Measurements from ENCODE around the gene C3orf20. TPM values are rescaled to one million over a fixed set of nuclear protein-coding genes. Genes with fewer than 3 reads are reported as not detected.
A peak's percentile ranks its signal among the peaks of the same experiment; 100 is the strongest.

The C3orf20 gene
- total and polyA plus RNA-seq, 11 donors = 0.21 to 0.31 TPM; not detected in 9

GRCh38 chr3:14819671-14820070 is 144.7 kb downstream of the C3orf20 start:
- H3K4me1 ChIP-seq = peaks cover 0 to 39% (median 20%) of the 10 kb centered on the region in 12 donors
- H3K9me3 ChIP-seq = no peaks in the 10 kb centered on the region
- DNase-seq = no peak
- WGBS, 4 donors = 81 to 93% (median 83%) methylated on average over 8 to 10 of the region's 10 CpGs
- H3K36me3 ChIP-seq = peaks cover 0 to 33% (median 15%) of the 10 kb centered on the region in 9 donors
- no peak overlapping the region for H3K4me3 ChIP-seq
- no peak overlapping the region for H3K27ac ChIP-seq
- TF ChIP-seq CTCF (IDR thresholded peaks at IDR 0.05) (no peak), POLR2A (IDR thresholded peaks at IDR 0.05) (no peak)
- H3K27me3 ChIP-seq = no peaks in the 10 kb centered on the region
- intact Hi-C loops (cut with DNase I) = no loop called here
- no peak for ATAC-seq

DNA sequence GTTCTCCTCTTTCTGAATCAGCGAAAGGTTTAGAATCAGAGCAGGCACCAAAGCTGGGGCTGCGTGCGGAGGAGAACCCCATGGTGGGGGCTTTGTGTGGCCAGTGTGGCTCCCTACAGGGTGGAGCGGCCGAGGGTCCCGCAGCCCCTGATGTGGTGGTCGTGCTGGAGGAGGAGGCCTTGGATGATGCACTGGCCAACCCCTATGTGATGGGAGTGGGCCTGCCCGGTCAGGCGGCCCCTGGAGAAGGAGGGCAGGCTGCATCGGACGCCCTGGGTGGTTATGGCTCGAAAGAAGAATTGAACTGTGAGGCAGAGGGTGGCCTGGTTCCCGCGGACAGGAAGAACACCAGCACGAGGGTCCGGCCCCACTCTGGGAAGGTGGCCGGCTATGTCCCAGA is 145.2 kb downstream of the C3orf20 start:
- 93 to 95% (median 94%) methylated on average over 17 of the region's 17 CpGs for WGBS, 4 donors
- no peak for TF ChIP-seq POLR2A (IDR thresholded peaks at IDR 0.05)
- TF ChIP-seq CTCF (IDR thresholded peaks at IDR 0.05) = no peak
- intact Hi-C loops (cut with DNase I) = no loop called here
- H3K27ac ChIP-seq = no peak overlapping the region
- peaks cover 0 to 33% (median 15%) of the 10 kb centered on the region in 9 donors for H3K36me3 ChIP-seq
- DNase-seq = no peak
- no peak overlapping the region for H3K4me3 ChIP-seq
- ATAC-seq = no peak
- peaks cover 0 to 39% (median 20%) of the 10 kb centered on the region in 12 donors for H3K4me1 ChIP-seq
- no peaks in the 10 kb centered on the region for H3K9me3 ChIP-seq
- no peaks in the 10 kb centered on the region for H3K27me3 ChIP-seq

GRCh38 chr3:14821151-14821550 is 146.2 kb downstream of the C3orf20 start:
- peaks cover 0 to 34% (median 15%) of the 10 kb centered on the region in 9 donors for H3K36me3 ChIP-seq
- H3K4me3 ChIP-seq = no peak overlapping the region
- H3K4me1 ChIP-seq = peaks cover 0 to 45% (median 23%) of the 10 kb centered on the region in 12 donors
- TF ChIP-seq POLR2A (IDR thresholded peaks at IDR 0.05) = no peak
- no peak for TF ChIP-seq CTCF (IDR thresholded peaks at IDR 0.05)
- WGBS, 4 donors = 75 to 81% (median 78%) methylated on average over 16 of the region's 16 CpGs
- intact Hi-C loops (cut with DNase I) = no loop called here
- no peaks in the 10 kb centered on the region for H3K9me3 ChIP-seq
- H3K27me3 ChIP-seq = no peaks in the 10 kb centered on the region
- no peak overlapping the region for H3K27ac ChIP-seq
- ATAC-seq (no peak), DNase-seq (no peak)

GRCh38 chr3:14822134-14822533 is 147.2 kb downstream of the C3orf20 start:
- H3K27me3 ChIP-seq = peaks cover 0 to 3% (median 0%) of the 10 kb centered on the region in 9 donors
- no peak for TF ChIP-seq POLR2A (IDR thresholded peaks at IDR 0.05)
- TF ChIP-seq CTCF (IDR thresholded peaks at IDR 0.05) = no peak
- WGBS, 4 donors = 76 to 89% (median 80%) methylated on average over 3 of the region's 3 CpGs

More at GRCh38 chr3:14822134-14822533, 147.2 kb downstream of the C3orf20 start:
- ATAC-seq = no peak
- Histone ChIP-seq H3K4me3 (no peak overlapping the region), H3K27ac (peak overlapping the region in 1 of 12 donors; percentile 76), H3K36me3 (peaks cover 0 to 43% (median 15%) of the 10 kb centered on the region in 9 donors), H3K4me1 (peaks cover 0 to 46% (median 23%) of the 10 kb centered on the region in 12 donors), H3K9me3 (no peaks in the 10 kb centered on the region)
- intact Hi-C loops (cut with DNase I) = no loop called here
- DNase-seq = no peak

Other genes starting within 250 kb of the C3orf20 start
- gene GRIP2, start 134.8 kb upstream of the C3orf20 start, total RNA-seq = 10 to 100 TPM in 8 of 9 donors, 1 to 10 TPM in 1; 5.8 to 56.7 (median 28.7) TPM
- 10 to 100 TPM in 1 of 2 donors, 1 to 10 TPM in 1; 6.3 to 42.6 TPM for gene GRIP2, start 134.8 kb upstream of the C3orf20 start, polyA plus RNA-seq
- gene CCDC174, start 23.4 kb upstream of the C3orf20 start, total RNA-seq = 10 to 100 TPM in 7 of 9 donors, 1 to 10 TPM in 2; 8.7 to 16.1 (median 11.7) TPM
- 10 to 100 TPM in 1 of 2 donors, 1 to 10 TPM in 1; 9.2 to 13.2 TPM for gene CCDC174, start 23.4 kb upstream of the C3orf20 start, polyA plus RNA-seq
- 10 to 100 TPM; 10.2 to 22.5 (median 15.1) TPM for gene FGD5, start 143.8 kb downstream of the C3orf20 start, total RNA-seq
- gene FGD5, start 143.8 kb downstream of the C3orf20 start, polyA plus RNA-seq = 10 to 100 TPM in 1 of 2 donors, 1 to 10 TPM in 1; 6.4 to 12.8 TPM

All from heart left ventricle (tissue), 16 donors.